Dermis blood vessel endothelial cell (primary cell): Measurements from ENCODE around the gene SYTL2. TPM values are rescaled to one million over a fixed set of nuclear protein-coding genes. Genes with fewer than 3 reads are reported as not detected.

ENCODE experiments used
- DNase-seq: peaks from one replicate; pipeline ENCODE4 v3.0.0; 2010
- total RNA-seq: library from RNA; depleted of rRNA; stranded (reverse); fragments of >200 nt; gene quantifications from 2 replicates; pipeline ENCODE4 v1.2.3, GENCODE V29; 2014

SYTL2 gene
- total RNA-seq, 1 donor from 2014 or later, result 2.0 TPM

- DNase-seq, result no peak
These were observed 78.0 kb downstream of the SYTL2 start for GRCh38 chr11:85732965-85733364.

- peak; percentile 3 for DNase-seq
These were observed 84.6 kb downstream of the SYTL2 start for GRCh38 chr11:85726381-85726780.

GRCh38 chr11:85725510-85726258 lies 85.3 kb downstream of the SYTL2 start:
- peak; percentile 90 for DNase-seq

GRCh38 chr11:85724748-85725465 lies 86.0 kb downstream of the SYTL2 start:
- peak; percentile 50 for DNase-seq

- DNase-seq, result no peak
These were observed 87.9 kb downstream of the SYTL2 start for GRCh38 chr11:85723088-85723487.

GRCh38 chr11:85721191-85721590 lies 89.8 kb downstream of the SYTL2 start:
- DNase-seq, result no peak

- peak; percentile 74 for DNase-seq
These were observed 91.7 kb downstream of the SYTL2 start for GRCh38 chr11:85718991-85719807.

GRCh38 chr11:85718126-85718943 lies 92.6 kb downstream of the SYTL2 start:
- no peak for DNase-seq

- no peak for DNase-seq
These were observed 93.5 kb downstream of the SYTL2 start for GRCh38 chr11:85717429-85717828.

- DNase-seq, result no peak
These were observed 98.0 kb downstream of the SYTL2 start for GRCh38 chr11:85712953-85713352.

- DNase-seq, result no peak
These were observed 100.0 kb downstream of the SYTL2 start for GRCh38 chr11:85710917-85711316.

- DNase-seq, result no peak
These were observed 100.8 kb downstream of the SYTL2 start for GRCh38 chr11:85709941-85710702.

- DNase-seq, result no peak
These were observed 105.1 kb downstream of the SYTL2 start for GRCh38 chr11:85705800-85706199.

- no peak for DNase-seq
These were observed 106.0 kb downstream of the SYTL2 start for GRCh38 chr11:85704967-85705366.

GRCh38 chr11:85699957-85700741 lies 110.8 kb downstream of the SYTL2 start:
- no peak for DNase-seq

- DNase-seq, result no peak
These were observed 112.7 kb downstream of the SYTL2 start for GRCh38 chr11:85698195-85698594.

- no peak for DNase-seq
These were observed 113.2 kb downstream of the SYTL2 start for GRCh38 chr11:85697747-85698146.

GRCh38 chr11:85695546-85695945 lies 115.4 kb downstream of the SYTL2 start:
- no peak for DNase-seq

GRCh38 chr11:85694385-85694980 lies 116.5 kb downstream of the SYTL2 start:
- peak; percentile 69 for DNase-seq

- DNase-seq, result peak; percentile 48
These were observed 125.0 kb downstream of the SYTL2 start, which contains the start of gene CCDC89 for GRCh38 chr11:85685820-85686459. Gene CCDC89, minus strand, starts transcription at chr11:85686195. Its CDS starts 65 bp downstream, at chr11:85686130.
